ENCODE data around the gene CCL16. TPM values are rescaled to one million over a fixed set of nuclear protein-coding genes. Genes with fewer than 3 reads are reported as not detected.

Gene CCL16
- total RNA-seq, 2 experiments from 2014 or later: not detected

DNA sequence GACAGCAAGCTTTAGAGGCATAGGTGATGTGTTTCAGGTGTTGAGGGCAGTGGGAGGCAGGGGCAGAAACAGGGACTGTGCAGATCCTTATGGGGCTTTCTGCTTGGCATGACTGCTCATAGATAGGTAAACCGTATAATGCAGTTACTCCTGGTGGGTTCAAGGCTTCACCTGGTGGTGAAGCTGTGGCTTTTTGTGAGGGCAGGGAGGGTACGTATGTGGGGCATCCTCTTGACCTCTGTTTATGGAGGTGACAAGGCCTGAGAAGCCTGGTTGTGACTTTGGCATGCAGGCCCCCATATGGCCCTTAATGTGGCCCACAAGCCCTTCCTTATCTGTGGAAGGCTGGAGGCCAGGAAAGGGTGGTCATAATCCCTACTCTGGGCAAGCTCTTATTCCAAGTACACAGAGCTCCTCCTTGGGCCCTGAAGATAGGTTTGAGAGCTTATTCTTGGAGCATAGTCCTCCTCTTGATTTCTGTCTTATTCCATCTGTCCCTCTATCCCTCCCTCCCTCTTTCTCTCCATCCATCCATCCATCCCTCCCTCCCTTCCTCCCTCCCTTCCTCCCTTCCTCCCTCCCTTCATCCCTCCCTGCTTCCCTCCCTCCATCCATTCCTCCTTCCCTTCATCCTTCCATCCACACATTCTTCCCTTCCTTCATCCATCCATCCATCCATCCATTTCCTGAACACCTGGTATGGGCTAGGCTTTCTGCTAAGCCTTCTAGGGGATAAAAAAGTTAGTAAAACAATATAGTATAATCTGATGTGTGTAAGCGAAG lies 1.3 kb upstream of the CCL16 start:
- H3K4me1 Mint-ChIP-seq (ENCODE audit: low read depth): no peaks in the 10 kb centered on the region
- H3K9me3 Mint-ChIP-seq: no peaks in the 10 kb centered on the region
- DNase-seq: no peak
- CTCF ChIA-PET: interaction anchor here (0.7 to 5.9 kb wide), 10 partner anchors 10 to 167 kb away, joined by 3 to 28 read pairs (median 4); no protein-coding TSS in a partner anchor
- H3K27ac Mint-ChIP-seq: no peak overlapping the region
- H3K27me3 Mint-ChIP-seq: peaks cover 4% of the 10 kb centered on the region
- intact Hi-C loops (cut with micrococcal nuclease): no loop called here
- H3K36me3 Mint-ChIP-seq: no peaks in the 10 kb centered on the region
- H3K4me3 Mint-ChIP-seq: no peak overlapping the region
- POLR2A ChIA-PET: no interaction called here

DNA sequence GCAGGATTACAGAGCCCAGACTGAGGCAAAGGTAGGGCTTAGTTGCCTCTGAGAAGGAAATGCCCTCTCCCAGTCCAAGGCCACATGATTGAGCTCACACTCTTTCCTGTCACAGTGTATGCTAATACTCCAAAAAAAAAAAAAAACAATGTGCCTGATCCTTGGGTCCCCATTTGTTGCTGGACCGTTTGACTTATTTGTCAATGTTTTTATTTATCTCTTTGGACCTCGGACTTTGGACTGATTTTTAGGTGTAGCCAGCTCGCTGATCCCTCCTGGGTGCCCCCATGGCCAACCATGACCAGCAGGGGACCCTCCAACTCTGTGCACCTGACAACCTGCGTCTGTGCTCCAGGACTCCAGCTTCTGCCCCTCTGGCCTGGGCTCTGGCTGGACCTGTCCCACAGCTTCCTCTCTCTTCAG lies 622 bp upstream of the CCL16 start:
- Mint-ChIP-seq H3K9me3 (no peaks in the 10 kb centered on the region), H3K4me3 (no peak overlapping the region), H3K27me3 (peaks cover 5% of the 10 kb centered on the region), H3K36me3 (no peaks in the 10 kb centered on the region), H3K4me1 (ENCODE audit: low read depth) (no peaks in the 10 kb centered on the region), H3K27ac (no peak overlapping the region)
- intact Hi-C loops (cut with micrococcal nuclease): no loop called here
- DNase-seq: peak; percentile 20
- ChIA-PET POLR2A (no interaction called here), CTCF (interaction anchor here (0.7 to 5.9 kb wide), 10 partner anchors 9 to 167 kb away, joined by 3 to 28 read pairs (median 4); no protein-coding TSS in a partner anchor)

- CTCF ChIA-PET: interaction anchor here (1.2 to 5.9 kb wide), 6 partner anchors 9 to 174 kb away, joined by 3 to 34 read pairs (median 6); no protein-coding TSS in a partner anchor
- no peak for DNase-seq
- Mint-ChIP-seq H3K9me3 (no peaks in the 10 kb centered on the region), H3K27me3 (peaks cover 10% of the 10 kb centered on the region), H3K4me3 (no peak overlapping the region), H3K4me1 (ENCODE audit: low read depth) (peaks cover 2% of the 10 kb centered on the region), H3K27ac (no peak overlapping the region), H3K36me3 (no peaks in the 10 kb centered on the region)
- POLR2A ChIA-PET: no interaction called here
- intact Hi-C loops (cut with micrococcal nuclease): no loop called here
These were observed 3.0 kb downstream of the CCL16 start for GRCh38 chr17:35978346-35978745.

DNA sequence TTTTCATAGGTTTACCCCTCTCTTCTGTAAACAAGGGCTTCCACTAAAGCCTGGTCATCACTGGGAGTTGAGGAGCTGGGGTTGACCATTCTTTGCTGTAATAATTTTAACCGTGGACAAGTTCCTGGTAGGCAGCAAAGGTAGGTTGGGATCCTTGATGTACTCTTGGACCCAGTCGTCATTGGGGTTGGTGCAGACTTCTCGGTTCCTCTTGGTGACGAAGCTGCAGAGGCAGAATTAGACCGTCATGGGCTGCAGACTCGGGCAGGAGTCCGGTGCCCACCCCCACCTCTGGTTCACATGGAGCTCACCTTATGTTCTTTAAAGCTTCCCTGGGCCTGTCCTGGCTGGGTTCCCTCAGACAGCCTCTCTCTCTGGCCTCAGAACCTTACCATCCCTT lies 3.8 kb downstream of the CCL16 start:
- Mint-ChIP-seq H3K4me1 (ENCODE audit: low read depth) (peaks cover 2% of the 10 kb centered on the region), H3K27me3 (peaks cover 10% of the 10 kb centered on the region), H3K4me3 (no peak overlapping the region), H3K9me3 (no peaks in the 10 kb centered on the region), H3K27ac (no peak overlapping the region), H3K36me3 (no peaks in the 10 kb centered on the region)
- CTCF ChIA-PET: interaction anchor here (0.8 to 5.9 kb wide), 5 partner anchors 8 to 172 kb away, joined by 5 to 34 read pairs (median 9); no protein-coding TSS in a partner anchor
- intact Hi-C loops (cut with micrococcal nuclease): loop anchor here (2.0 kb wide), 1 partner anchor 95 kb away; no protein-coding TSS in a partner anchor
- POLR2A ChIA-PET: no interaction called here
- no peak for DNase-seq

GRCh38 chr17:35973333-35974260 lies 7.7 kb downstream of the CCL16 start:
- no peak overlapping the region for H3K27ac Mint-ChIP-seq
- POLR2A ChIA-PET: no interaction called here
- peaks cover 11% of the 10 kb centered on the region for H3K27me3 Mint-ChIP-seq
- CTCF ChIA-PET: interaction anchor here (1.1 to 12.3 kb wide), 3 partner anchors 30 to 174 kb away, joined by 3 to 433 read pairs (median 80); no protein-coding TSS in a partner anchor
- H3K36me3 Mint-ChIP-seq: no peaks in the 10 kb centered on the region
- no peaks in the 10 kb centered on the region for H3K9me3 Mint-ChIP-seq
- no peak for DNase-seq
- intact Hi-C loops (cut with micrococcal nuclease): no loop called here
- peaks cover 2% of the 10 kb centered on the region for H3K4me1 Mint-ChIP-seq (ENCODE audit: low read depth)
- H3K4me3 Mint-ChIP-seq: no peak overlapping the region

- no peak for DNase-seq
- CTCF ChIA-PET: interaction anchor here (1.1 to 12.3 kb wide), 3 partner anchors 31 to 174 kb away, joined by 3 to 433 read pairs (median 80); no protein-coding TSS in a partner anchor
- no peak overlapping the region for H3K27ac Mint-ChIP-seq
- no peaks in the 10 kb centered on the region for H3K36me3 Mint-ChIP-seq
- H3K4me1 Mint-ChIP-seq (ENCODE audit: low read depth): peaks cover 2% of the 10 kb centered on the region
- H3K27me3 Mint-ChIP-seq: peaks cover 10% of the 10 kb centered on the region
- no peaks in the 10 kb centered on the region for H3K9me3 Mint-ChIP-seq
- POLR2A ChIA-PET: no interaction called here
- intact Hi-C loops (cut with micrococcal nuclease): no loop called here
- no peak overlapping the region for H3K4me3 Mint-ChIP-seq
These were observed 8.4 kb downstream of the CCL16 start for GRCh38 chr17:35972945-35973332.

DNA sequence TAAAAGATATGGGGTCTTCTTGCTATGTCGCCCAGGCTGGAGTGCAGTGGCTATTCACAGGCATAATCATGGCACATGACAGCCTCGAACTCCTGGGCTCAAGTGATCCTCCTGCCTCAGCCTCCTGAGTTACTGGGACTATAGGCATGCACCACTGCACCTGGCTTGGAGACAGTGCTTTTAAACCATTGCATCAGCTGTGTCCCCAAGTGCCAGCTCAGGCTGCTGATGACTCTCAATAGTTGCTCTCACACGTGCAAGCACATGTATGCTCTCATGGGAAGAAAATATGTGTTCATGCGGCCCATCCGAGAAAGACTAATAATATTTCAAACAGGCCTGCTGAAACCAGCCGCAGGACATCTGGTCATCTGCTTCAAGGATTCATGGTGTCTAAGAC lies 8.8 kb downstream of the CCL16 start:
- intact Hi-C loops (cut with micrococcal nuclease): no loop called here
- ChIA-PET POLR2A (no interaction called here), CTCF (interaction anchor here (0.7 to 12.3 kb wide), 4 partner anchors 10 to 175 kb away, joined by 3 to 433 read pairs (median 42); no protein-coding TSS in a partner anchor)
- Mint-ChIP-seq H3K36me3 (no peaks in the 10 kb centered on the region), H3K4me3 (no peak overlapping the region), H3K4me1 (ENCODE audit: low read depth) (peaks cover 2% of the 10 kb centered on the region), H3K9me3 (no peaks in the 10 kb centered on the region), H3K27me3 (peaks cover 6% of the 10 kb centered on the region), H3K27ac (no peak overlapping the region)
- DNase-seq: no peak

- intact Hi-C loops (cut with micrococcal nuclease): no loop called here
- no peaks in the 10 kb centered on the region for H3K36me3 Mint-ChIP-seq
- no peak for DNase-seq
- no peak overlapping the region for H3K4me3 Mint-ChIP-seq
- no peaks in the 10 kb centered on the region for H3K9me3 Mint-ChIP-seq
- H3K27ac Mint-ChIP-seq: no peak overlapping the region
- H3K4me1 Mint-ChIP-seq (ENCODE audit: low read depth): peaks cover 2% of the 10 kb centered on the region
- peaks cover 6% of the 10 kb centered on the region for H3K27me3 Mint-ChIP-seq
- POLR2A ChIA-PET: no interaction called here
- CTCF ChIA-PET: interaction anchor here (0.7 to 12.3 kb wide), 4 partner anchors 10 to 511 kb away, joined by 3 to 433 read pairs (median 42); no protein-coding TSS in a partner anchor
These were observed 9.2 kb downstream of the CCL16 start for GRCh38 chr17:35972066-35972465.

GRCh38 chr17:35969558-35970380 lies 11.5 kb downstream of the CCL16 start:
- ChIA-PET CTCF (interaction anchor here (0.5 to 12.3 kb wide), 41 partner anchors 8 to 609 kb away, joined by 3 to 433 read pairs (median 4); partner anchors contain the start of genes CCL16 and RDM1), POLR2A (interaction anchor here (0.7 kb wide), 1 partner anchor 117 kb away, joined by 4 read pairs; no protein-coding TSS in a partner anchor)
- Mint-ChIP-seq H3K4me1 (ENCODE audit: low read depth) (no peaks in the 10 kb centered on the region), H3K27ac (no peak overlapping the region), H3K27me3 (peaks cover 1% of the 10 kb centered on the region), H3K36me3 (no peaks in the 10 kb centered on the region), H3K4me3 (no peak overlapping the region), H3K9me3 (no peaks in the 10 kb centered on the region)
- DNase-seq: peak; percentile 81
- intact Hi-C loops (cut with micrococcal nuclease): loop anchor here (1.0 to 2.0 kb wide), 3 partner anchors 103 to 513 kb away; no protein-coding TSS in a partner anchor

GRCh38 chr17:35968520-35969054 lies 12.7 kb downstream of the CCL16 start:
- Mint-ChIP-seq H3K36me3 (no peaks in the 10 kb centered on the region), H3K27ac (no peak overlapping the region), H3K27me3 (peaks cover 1% of the 10 kb centered on the region), H3K4me3 (no peak overlapping the region), H3K9me3 (no peaks in the 10 kb centered on the region), H3K4me1 (ENCODE audit: low read depth) (no peaks in the 10 kb centered on the region)
- ChIA-PET CTCF (interaction anchor here (0.6 to 12.3 kb wide), 17 partner anchors 7 to 611 kb away, joined by 3 to 433 read pairs (median 4); partner anchors contain the start of gene CCL16), POLR2A (interaction anchor here (0.7 kb wide), 1 partner anchor 118 kb away, joined by 4 read pairs; no protein-coding TSS in a partner anchor)
- no peak for DNase-seq
- intact Hi-C loops (cut with micrococcal nuclease): loop anchor here (1.0 to 2.0 kb wide), 2 partner anchors 104 to 181 kb away; no protein-coding TSS in a partner anchor

GRCh38 chr17:35965272-35965671 lies 16.0 kb downstream of the CCL16 start:
- no peak overlapping the region for H3K27ac Mint-ChIP-seq
- H3K36me3 Mint-ChIP-seq: no peaks in the 10 kb centered on the region
- H3K4me1 Mint-ChIP-seq (ENCODE audit: low read depth): no peaks in the 10 kb centered on the region
- intact Hi-C loops (cut with micrococcal nuclease): no loop called here
- DNase-seq: no peak
- ChIA-PET CTCF (interaction anchor here (1.0 to 12.3 kb wide), 5 partner anchors 11 to 182 kb away, joined by 3 to 433 read pairs (median 7); no protein-coding TSS in a partner anchor), POLR2A (no interaction called here)
- H3K27me3 Mint-ChIP-seq: peaks cover 1% of the 10 kb centered on the region
- no peak overlapping the region for H3K4me3 Mint-ChIP-seq
- no peaks in the 10 kb centered on the region for H3K9me3 Mint-ChIP-seq

Measured in activated CD4-positive, alpha-beta memory T cell treated with anti-CD3 and anti-CD28 coated beads for 36 hours (primary cell).